Raji (cell line): ENCODE data around the gene CRYBG1.

Experiments
- POLR2A ChIP-seq: IDR thresholded peaks from 2 replicates; pipeline ENCODE4 v1.6.1; 2011; ENCODE audit warnings: low read depth, low read length, control low read depth; ENCODE audit not compliant: insufficient read depth

CRYBG1 gene

GRCh38 chr6:106514583-106514885, 154.0 kb downstream of the CRYBG1 start:
- TF ChIP-seq POLR2A, result no peak

GRCh38 chr6:106516616-106517015, 156.1 kb downstream of the CRYBG1 start:
- TF ChIP-seq POLR2A, result no peak

DNA sequence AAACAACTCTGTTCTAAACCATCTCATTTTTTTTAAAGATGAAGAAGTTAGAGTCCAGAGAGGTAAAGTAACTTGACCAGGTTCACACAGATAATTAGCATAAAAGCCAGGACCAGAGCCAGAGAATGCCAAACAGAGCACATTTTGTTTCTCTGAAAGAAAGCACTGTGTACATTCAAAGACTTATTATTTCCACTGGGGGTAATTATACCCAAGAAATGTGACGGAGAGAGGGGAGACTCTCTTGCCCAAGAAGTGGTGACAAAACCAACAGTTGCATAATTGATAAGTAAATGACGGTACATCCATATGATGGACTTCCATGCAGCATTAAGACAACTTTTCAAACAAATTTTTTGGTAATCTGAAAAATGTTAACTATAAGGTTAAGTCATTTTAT, 157.2 kb downstream of the CRYBG1 start:
- no peak for TF ChIP-seq POLR2A

DNA sequence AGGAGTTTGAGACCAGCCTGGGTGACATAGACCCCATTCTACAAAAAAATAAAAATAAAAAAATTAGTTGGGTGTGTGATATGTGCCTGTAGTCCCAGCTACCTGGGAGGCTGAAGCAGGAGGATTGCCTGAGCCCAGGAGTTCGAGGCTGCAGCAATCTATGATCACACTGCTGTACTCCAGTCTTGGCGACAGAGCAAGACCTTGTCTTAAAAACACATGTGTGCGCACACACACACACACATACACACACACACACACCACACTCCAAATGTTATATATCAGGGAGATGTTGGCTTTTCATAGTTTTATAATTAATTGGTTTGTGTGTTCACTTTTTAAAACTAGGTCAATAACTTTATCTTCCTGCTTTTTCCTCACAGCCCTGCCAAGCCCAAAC, 158.2 kb downstream of the CRYBG1 start:
- TF ChIP-seq POLR2A, result no peak

DNA sequence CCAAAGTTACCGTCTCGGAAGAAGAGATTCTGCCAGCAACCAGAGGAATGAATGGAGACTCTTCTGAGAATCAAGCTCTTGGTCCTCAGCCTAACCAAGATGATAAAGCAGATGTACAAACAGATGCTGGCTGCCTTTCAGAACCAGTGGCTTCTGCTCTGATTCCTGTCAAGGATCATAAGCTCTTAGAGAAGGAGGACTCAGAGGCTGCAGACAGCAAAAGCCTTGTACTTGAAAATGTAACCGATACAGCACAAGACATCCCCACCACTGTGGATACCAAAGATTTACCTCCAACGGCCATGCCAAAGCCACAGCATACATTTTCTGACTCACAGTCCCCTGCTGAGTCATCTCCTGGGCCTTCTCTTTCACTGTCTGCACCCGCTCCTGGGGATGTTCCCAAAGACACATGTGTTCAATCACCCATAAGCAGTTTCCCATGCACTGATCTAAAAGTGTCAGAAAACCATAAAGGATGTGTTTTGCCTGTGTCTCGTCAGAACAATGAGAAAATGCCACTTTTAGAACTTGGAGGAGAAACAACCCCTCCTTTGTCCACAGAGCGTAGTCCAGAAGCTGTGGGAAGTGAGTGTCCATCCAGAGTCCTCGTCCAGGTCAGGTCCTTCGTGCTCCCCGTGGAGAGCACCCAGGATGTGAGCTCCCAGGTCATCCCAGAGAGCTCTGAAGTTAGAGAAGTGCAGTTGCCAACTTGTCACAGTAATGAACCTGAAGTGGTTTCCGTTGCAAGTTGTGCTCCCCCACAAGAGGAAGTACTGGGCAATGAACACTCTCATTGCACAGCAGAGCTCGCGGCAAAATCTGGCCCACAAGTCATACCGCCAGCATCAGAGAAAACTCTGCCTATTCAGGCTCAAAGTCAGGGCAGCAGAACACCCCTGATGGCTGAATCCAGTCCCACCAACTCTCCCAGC, 159.2 kb downstream of the CRYBG1 start:
- peak; percentile 70 for TF ChIP-seq POLR2A

- TF ChIP-seq POLR2A, result 0 out of 2 replicates have a peak, but pooled peaks have one; percentile 18
Measured at GRCh38 chr6:106520711-106521401, 160.3 kb downstream of the CRYBG1 start.

DNA sequence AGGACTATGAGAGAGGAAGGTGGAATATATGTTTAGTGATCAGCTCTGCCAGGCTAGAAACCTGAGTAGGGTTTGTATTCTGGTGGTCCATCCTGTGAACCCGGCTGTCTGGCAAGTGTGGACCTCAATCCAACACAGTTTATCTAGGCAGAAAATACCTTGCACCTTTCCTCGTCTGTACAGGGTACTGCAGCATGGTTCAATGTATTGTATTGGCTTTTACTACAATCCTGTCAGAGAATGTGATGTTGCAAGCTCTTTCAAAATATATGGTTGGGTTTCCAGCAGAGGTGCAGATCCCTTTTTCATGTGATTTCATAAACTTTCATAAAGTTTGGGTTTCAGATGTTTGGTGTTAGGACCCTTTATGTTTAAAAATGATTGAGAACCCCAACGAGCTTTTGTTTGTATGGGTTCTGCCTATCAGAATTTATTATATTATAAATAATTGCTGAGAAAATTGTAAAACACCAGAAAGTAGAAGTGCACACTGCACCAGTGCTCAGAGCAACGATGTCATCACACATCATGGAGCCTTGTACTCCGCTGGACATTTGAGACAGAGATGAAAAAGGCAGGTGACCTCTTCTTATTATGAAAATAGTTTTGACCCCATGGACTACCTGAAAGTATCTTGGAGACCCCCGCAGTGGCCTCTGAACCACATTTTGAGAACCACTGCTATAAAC, 162.2 kb downstream of the CRYBG1 start:
- TF ChIP-seq POLR2A, result no peak

DNA sequence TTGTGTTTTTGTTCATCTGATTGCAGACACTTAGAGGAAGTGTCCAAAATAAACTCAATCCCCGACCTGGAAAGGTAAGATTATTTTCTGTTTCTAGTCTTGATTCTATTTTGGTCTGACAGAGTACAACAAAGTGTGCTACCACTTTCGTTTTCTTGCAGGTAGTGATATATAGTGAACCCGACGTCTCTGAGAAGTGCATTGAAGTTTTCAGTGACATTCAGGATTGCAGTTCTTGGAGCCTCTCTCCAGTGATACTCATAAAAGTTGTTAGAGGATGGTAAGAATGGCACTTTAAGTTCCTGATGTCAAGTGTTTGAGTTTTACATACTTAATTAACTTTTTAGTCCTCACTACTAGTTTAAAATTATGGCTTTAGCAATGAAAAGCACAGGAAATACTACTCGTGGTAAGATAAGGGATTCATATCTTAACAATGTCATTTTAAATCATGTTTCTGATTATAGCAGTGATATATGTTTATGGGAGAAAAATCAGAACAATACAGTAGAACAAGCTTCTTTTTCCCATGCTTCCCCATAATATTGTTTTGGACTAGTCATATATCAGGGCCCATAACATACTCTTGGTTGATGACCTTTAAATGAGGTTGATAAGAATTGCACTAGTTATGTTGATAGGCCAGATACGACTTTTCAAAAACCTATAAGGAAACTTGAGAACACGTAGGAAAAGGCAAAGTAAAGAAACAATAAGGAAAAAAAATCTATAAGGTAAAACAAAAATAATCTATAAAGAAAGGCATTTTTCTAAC, 164.8 kb downstream of the CRYBG1 start:
- TF ChIP-seq POLR2A, result no peak

DNA sequence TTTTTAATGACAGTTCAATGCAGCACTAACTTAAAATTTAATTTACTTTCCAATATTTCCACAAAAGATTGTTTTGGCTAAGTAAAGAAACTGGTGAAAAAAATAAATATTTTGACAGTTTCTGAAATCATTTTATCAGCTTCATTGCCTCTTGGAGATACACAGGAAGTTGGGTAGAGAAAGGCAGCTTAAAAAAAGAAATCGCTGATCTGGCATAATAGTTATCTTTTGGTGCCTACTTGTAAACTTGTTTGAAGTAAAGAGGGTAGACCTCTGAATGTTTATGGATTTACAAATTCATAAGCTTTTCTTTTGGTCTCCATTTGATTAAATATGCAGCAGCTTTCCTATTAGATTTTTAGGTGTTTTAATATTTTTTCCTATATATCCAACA, 165.4 kb downstream of the CRYBG1 start:
- TF ChIP-seq POLR2A, result no peak

GRCh38 chr6:106527117-106527516, 166.6 kb downstream of the CRYBG1 start:
- no peak for TF ChIP-seq POLR2A

GRCh38 chr6:106527979-106528378, 167.5 kb downstream of the CRYBG1 start:
- TF ChIP-seq POLR2A, result no peak

- TF ChIP-seq POLR2A, result no peak
Measured at GRCh38 chr6:106528521-106528920, 168.0 kb downstream of the CRYBG1 start.

GRCh38 chr6:106529438-106529837, 168.9 kb downstream of the CRYBG1 start:
- no peak for TF ChIP-seq POLR2A

DNA sequence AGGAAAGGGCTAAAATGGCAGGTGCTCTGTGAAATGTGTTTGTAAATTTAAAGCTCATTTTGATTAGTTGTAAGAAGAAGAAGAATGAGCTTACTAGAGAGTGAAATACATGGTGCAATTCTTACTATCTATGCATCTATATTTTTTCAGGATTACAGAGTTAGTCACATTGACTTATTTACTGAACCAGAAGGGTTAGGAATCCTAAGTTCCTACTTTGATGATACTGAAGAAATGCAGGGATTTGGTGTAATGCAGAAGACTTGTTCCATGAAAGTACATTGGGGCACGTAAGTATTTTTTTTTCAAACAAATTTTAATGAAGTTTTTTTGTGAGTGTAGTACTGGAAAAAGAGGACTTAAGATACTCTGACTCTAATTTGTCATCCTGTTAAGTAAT, 169.5 kb downstream of the CRYBG1 start:
- TF ChIP-seq POLR2A, result no peak

- TF ChIP-seq POLR2A, result no peak
Measured at GRCh38 chr6:106530502-106530901, 170.0 kb downstream of the CRYBG1 start.

- TF ChIP-seq POLR2A, result no peak
Measured at GRCh38 chr6:106533054-106533453, 172.5 kb downstream of the CRYBG1 start.

DNA sequence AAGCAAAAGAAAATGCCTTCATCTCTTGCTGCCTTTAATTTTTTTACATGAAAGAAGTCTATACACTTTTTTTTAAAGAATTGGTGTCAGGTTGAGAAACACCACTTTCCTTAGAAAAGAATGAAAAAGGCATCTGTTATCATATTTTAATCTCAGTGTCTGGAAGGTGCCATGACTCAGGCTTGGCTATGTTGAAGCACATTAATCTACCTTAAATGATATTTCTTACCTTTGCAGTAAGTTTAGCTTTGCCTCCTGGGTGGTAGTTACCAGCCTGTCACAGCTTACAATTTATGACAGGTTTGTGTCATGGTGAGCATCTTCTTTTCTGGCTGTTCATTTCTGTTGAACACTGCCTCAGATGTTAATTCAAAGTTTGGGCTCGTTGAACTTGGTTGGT, 173.5 kb downstream of the CRYBG1 start:
- TF ChIP-seq POLR2A, result no peak
